ENCODE results near the gene RALGAPA1. TPM values are rescaled to one million over a fixed set of nuclear protein-coding genes. Genes with fewer than 3 reads are reported as not detected.

Gene RALGAPA1
- total RNA-seq, 1 experiment from 2014 or later = 30.0 TPM

- ChIA-PET POLR2A (ENCODE audit: unreplicated experiment) (no interaction called here), CTCF (no interaction called here)
- H3K9me3 ChIP-seq (ENCODE audit: insufficient read depth, low read depth) = no peaks in the 10 kb centered on the region
- H3K27me3 ChIP-seq (ENCODE audit: insufficient read depth, low read depth) = no peaks in the 10 kb centered on the region
- no peaks in the 10 kb centered on the region for H3K79me2 ChIP-seq (ENCODE audit: low read depth)
- intact Hi-C loops (cut with micrococcal nuclease; ENCODE audit: unreplicated experiment) = no loop called here
- no peak overlapping the region for H3K27ac ChIP-seq
- no peaks in the 10 kb centered on the region for H3K36me3 ChIP-seq (ENCODE audit: low read depth)
- H3K4me3 ChIP-seq = no peak overlapping the region
- no TSS peak for BruUV-seq (replicated peaks)
- no peaks in the 10 kb centered on the region for H3F3A ChIP-seq (ENCODE audit: insufficient read depth, low read depth)
- no peaks in the 10 kb centered on the region for H4K20me1 ChIP-seq (ENCODE audit: insufficient read depth)
- H3K4me2 ChIP-seq = no peak overlapping the region
- DNase-seq = no peak
- no peak overlapping the region for H2AFZ ChIP-seq
- no peaks in the 10 kb centered on the region for H3K9me2 ChIP-seq (ENCODE audit: insufficient read depth)
- no peaks in the 10 kb centered on the region for H3K4me1 ChIP-seq (replicated peaks; ENCODE audit: insufficient read depth)
- TF ChIP-seq EZH2 (IDR thresholded peaks at IDR 0.05; ENCODE audit: low read depth) (no peak), CTCF (conservative IDR thresholded peaks at IDR 0.05) (no peak)
These were observed 299.2 kb downstream of the RALGAPA1 start for GRCh38 chr14:35509846-35510245.

GRCh38 chr14:35506927-35507326 is 302.2 kb downstream of the RALGAPA1 start:
- Histone ChIP-seq H3K9me3 (ENCODE audit: insufficient read depth, low read depth) (no peaks in the 10 kb centered on the region), H3K4me3 (no peak overlapping the region), H3F3A (ENCODE audit: insufficient read depth, low read depth) (no peaks in the 10 kb centered on the region), H4K20me1 (ENCODE audit: insufficient read depth) (no peaks in the 10 kb centered on the region), H3K79me2 (ENCODE audit: low read depth) (no peaks in the 10 kb centered on the region), H3K36me3 (ENCODE audit: low read depth) (no peaks in the 10 kb centered on the region), H3K9me2 (ENCODE audit: insufficient read depth) (no peaks in the 10 kb centered on the region), H2AFZ (no peak overlapping the region), H3K27me3 (ENCODE audit: insufficient read depth, low read depth) (no peaks in the 10 kb centered on the region), H3K4me2 (no peak overlapping the region), H3K4me1 (replicated peaks; ENCODE audit: insufficient read depth) (no peaks in the 10 kb centered on the region), H3K27ac (no peak overlapping the region)
- BruUV-seq (replicated peaks) = no TSS peak
- CTCF ChIA-PET = no interaction called here
- TF ChIP-seq EZH2 (IDR thresholded peaks at IDR 0.05; ENCODE audit: low read depth) (no peak), CTCF (conservative IDR thresholded peaks at IDR 0.05) (no peak)
- intact Hi-C loops (cut with micrococcal nuclease; ENCODE audit: unreplicated experiment) = no loop called here
- DNase-seq = no peak
- POLR2A ChIA-PET (ENCODE audit: unreplicated experiment) = no interaction called here

- Histone ChIP-seq H3K36me3 (ENCODE audit: low read depth) (no peaks in the 10 kb centered on the region), H3K4me1 (replicated peaks; ENCODE audit: insufficient read depth) (no peaks in the 10 kb centered on the region), H3K9me2 (ENCODE audit: insufficient read depth) (no peaks in the 10 kb centered on the region), H2AFZ (no peak overlapping the region), H4K20me1 (ENCODE audit: insufficient read depth) (no peaks in the 10 kb centered on the region), H3K4me2 (no peak overlapping the region), H3K9me3 (ENCODE audit: insufficient read depth, low read depth) (no peaks in the 10 kb centered on the region), H3K27me3 (ENCODE audit: insufficient read depth, low read depth) (no peaks in the 10 kb centered on the region), H3K79me2 (ENCODE audit: low read depth) (no peaks in the 10 kb centered on the region), H3K4me3 (no peak overlapping the region), H3F3A (ENCODE audit: insufficient read depth, low read depth) (no peaks in the 10 kb centered on the region), H3K27ac (no peak overlapping the region)
- intact Hi-C loops (cut with micrococcal nuclease; ENCODE audit: unreplicated experiment) = no loop called here
- CTCF ChIA-PET = no interaction called here
- BruUV-seq (replicated peaks) = no TSS peak
- TF ChIP-seq CTCF (conservative IDR thresholded peaks at IDR 0.05) = no peak
- no peak for TF ChIP-seq EZH2 (IDR thresholded peaks at IDR 0.05; ENCODE audit: low read depth)
- no peak for DNase-seq
- POLR2A ChIA-PET (ENCODE audit: unreplicated experiment) = no interaction called here
These were observed 302.6 kb downstream of the RALGAPA1 start for GRCh38 chr14:35506461-35506860.

Measured in PC-9 (cell line).